ENCODE data around the gene MLH1.

Gene MLH1

GRCh38 chr3:37064747-37065146 is 71.4 kb downstream of the MLH1 start:
- no peak overlapping the region for H3K4me3 ChIP-seq (ENCODE audit: low read length)
- DNase-seq (ENCODE audit: low read depth), result no peak
- TF ChIP-seq CTCF (IDR thresholded peaks at IDR 0.05; ENCODE audit: insufficient read depth, low read depth, low read length, missing control alignments), result no peak

GRCh38 chr3:37067577-37067976 is 74.3 kb downstream of the MLH1 start:
- DNase-seq (ENCODE audit: low read depth), result no peak
- no peak for TF ChIP-seq CTCF (IDR thresholded peaks at IDR 0.05; ENCODE audit: insufficient read depth, low read depth, low read length, missing control alignments)
- H3K4me3 ChIP-seq (ENCODE audit: low read length), result no peak overlapping the region

- DNase-seq (ENCODE audit: low read depth), result no peak
- TF ChIP-seq CTCF (IDR thresholded peaks at IDR 0.05; ENCODE audit: insufficient read depth, low read depth, low read length, missing control alignments), result no peak
- H3K4me3 ChIP-seq (ENCODE audit: low read length), result no peak overlapping the region
Measured at GRCh38 chr3:37068031-37068430, 74.7 kb downstream of the MLH1 start.

GRCh38 chr3:37071921-37072320 is 78.6 kb downstream of the MLH1 start:
- no peak for DNase-seq (ENCODE audit: low read depth)
- H3K4me3 ChIP-seq (ENCODE audit: low read length), result no peak overlapping the region
- TF ChIP-seq CTCF (IDR thresholded peaks at IDR 0.05; ENCODE audit: insufficient read depth, low read depth, low read length, missing control alignments), result no peak

- TF ChIP-seq CTCF (IDR thresholded peaks at IDR 0.05; ENCODE audit: insufficient read depth, low read depth, low read length, missing control alignments), result no peak
- peak; percentile 23 for DNase-seq (ENCODE audit: low read depth)
- H3K4me3 ChIP-seq (ENCODE audit: low read length), result no peak overlapping the region
Measured at GRCh38 chr3:37072892-37073291, 79.6 kb downstream of the MLH1 start.

- no peak for TF ChIP-seq CTCF (IDR thresholded peaks at IDR 0.05; ENCODE audit: insufficient read depth, low read depth, low read length, missing control alignments)
- H3K4me3 ChIP-seq (ENCODE audit: low read length), result no peak overlapping the region
- peak; percentile 60 for DNase-seq (ENCODE audit: low read depth)
Measured at GRCh38 chr3:37074178-37074577, 80.9 kb downstream of the MLH1 start.

GRCh38 chr3:37075955-37076354 is 82.6 kb downstream of the MLH1 start:
- DNase-seq (ENCODE audit: low read depth), result no peak
- no peak overlapping the region for H3K4me3 ChIP-seq (ENCODE audit: low read length)
- TF ChIP-seq CTCF (IDR thresholded peaks at IDR 0.05; ENCODE audit: insufficient read depth, low read depth, low read length, missing control alignments), result no peak

Measured in epithelial cell of esophagus (primary cell).